Naive B cell (primary cell): ENCODE measurements around the gene ADAMTSL3. TPM values are rescaled to one million over a fixed set of nuclear protein-coding genes. Genes with fewer than 3 reads are reported as not detected.

Source experiments
- ATAC-seq, 2 donors: fragments of 150-1000 bp; cut with Tn5 transposase; 2 replicates each; pipeline ENCODE4 v1.10.0; 2021; ENCODE audit warnings: low read depth in 2 of 2, mild to moderate bottlenecking in 2 of 2, moderate library complexity in 2 of 2
- DNase-seq: peaks from one replicate; pipeline ENCODE4 v3.0.0; 2022
- H3K27ac Mint-ChIP-seq, 6 donors: one replicate each; pipeline ENCODE4 v1.8.0; 2020 to 2022; ENCODE audit warnings: mild to moderate bottlenecking in 6 of 6, mixed read lengths in 6 of 6, moderate library complexity in 5 of 6, inconsistent platforms in 2 of 6
- H3K27me3 Mint-ChIP-seq, 3 donors: one replicate each; pipeline ENCODE4 v1.8.0; 2021 to 2022; ENCODE audit warnings: mixed read lengths in 3 of 3, mild to moderate bottlenecking in 1 of 3
- H3K36me3 Mint-ChIP-seq, 2 donors: one replicate each; pipeline ENCODE4 v1.8.0; 2020 to 2022; ENCODE audit warnings: mixed read lengths in 2 of 2, inconsistent platforms in 1 of 2, mild to moderate bottlenecking in 1 of 2
- H3K4me1 Mint-ChIP-seq, 3 donors: one replicate each; pipeline ENCODE4 v1.8.0; 2020 to 2022; ENCODE audit warnings: mixed read lengths in 3 of 3, inconsistent platforms in 1 of 3, mild to moderate bottlenecking in 1 of 3, moderate library complexity in 1 of 3
- H3K4me3 Mint-ChIP-seq, 8 donors: one replicate each; pipeline ENCODE4 v1.8.0; 2020 to 2022; ENCODE audit warnings: mild to moderate bottlenecking in 8 of 8, mixed read lengths in 8 of 8, moderate library complexity in 8 of 8, inconsistent platforms in 2 of 8
- H3K9me3 Mint-ChIP-seq, 7 donors: one replicate each; pipeline ENCODE4 v1.8.0; 2020 to 2022; ENCODE audit warnings: mixed read lengths in 7 of 7, mild to moderate bottlenecking in 5 of 7, inconsistent platforms in 2 of 7, moderate library complexity in 1 of 7
- polyA plus RNA-seq, 6 donors: library from polyadenylated mRNA; unstranded; fragments of 300-500 nt; fragmentation: Illumina TruSeq; gene quantifications; one replicate each; pipeline ENCODE4 v1.2.3, GENCODE V29; 2021; ENCODE audit warnings: low read depth in 6 of 6

ADAMTSL3 gene
- polyA plus RNA-seq, 6 donors from 2014 or later = not detected

GRCh38 chr15:83631534-83631933, 22.4 kb upstream of the ADAMTSL3 start:
- no peak overlapping the region for H3K27ac Mint-ChIP-seq
- H3K4me1 Mint-ChIP-seq = no peaks in the 10 kb centered on the region
- peaks cover 0 to 13% (median under 1%) of the 10 kb centered on the region in 3 donors for H3K27me3 Mint-ChIP-seq
- DNase-seq (no peak), ATAC-seq (no peak)
- peaks cover 2 to 26% (median 4%) of the 10 kb centered on the region in 7 donors for H3K9me3 Mint-ChIP-seq
- H3K36me3 Mint-ChIP-seq = peaks cover 0 to 9% of the 10 kb centered on the region in 2 donors
- no peak overlapping the region for H3K4me3 Mint-ChIP-seq

GRCh38 chr15:83643201-83643600, 10.7 kb upstream of the ADAMTSL3 start:
- Mint-ChIP-seq H3K36me3 (peaks cover 0 to 9% of the 10 kb centered on the region in 2 donors), H3K27me3 (peaks cover 0 to 10% (median 0%) of the 10 kb centered on the region in 3 donors), H3K27ac (peak overlapping the region in 1 of 6 donors; percentile 21), H3K9me3 (peaks cover 13 to 44% (median 17%) of the 10 kb centered on the region in 7 donors), H3K4me1 (no peaks in the 10 kb centered on the region), H3K4me3 (no peak overlapping the region)
- ATAC-seq (no peak), DNase-seq (no peak)

- Mint-ChIP-seq H3K27ac (no peak overlapping the region), H3K27me3 (peaks cover 0 to 5% (median 0%) of the 10 kb centered on the region in 3 donors), H3K4me3 (no peak overlapping the region), H3K4me1 (no peaks in the 10 kb centered on the region), H3K9me3 (peaks cover 10 to 40% (median 14%) of the 10 kb centered on the region in 7 donors), H3K36me3 (peaks cover 0 to 9% of the 10 kb centered on the region in 2 donors)
- ATAC-seq (no peak), DNase-seq (no peak)
These were observed 9.5 kb upstream of the ADAMTSL3 start for GRCh38 chr15:83644439-83644838.

- peaks cover 14 to 44% (median 17%) of the 10 kb centered on the region in 3 donors for H3K27me3 Mint-ChIP-seq
These were observed 3.1 kb upstream of the ADAMTSL3 start for GRCh38 chr15:83650831-83651230.

GRCh38 chr15:83651541-83651940, 2.4 kb upstream of the ADAMTSL3 start:
- Mint-ChIP-seq H3K9me3 (peaks cover 0 to 5% (median 0%) of the 10 kb centered on the region in 7 donors), H3K4me1 (peaks cover 0 to 3% (median 0%) of the 10 kb centered on the region in 3 donors), H3K27me3 (peaks cover 21 to 51% (median 23%) of the 10 kb centered on the region in 3 donors), H3K27ac (no peak overlapping the region), H3K36me3 (no peaks in the 10 kb centered on the region), H3K4me3 (no peak overlapping the region)
- ATAC-seq = no peak
- no peak for DNase-seq

More at GRCh38 chr15:83650831-83651230, 3.1 kb upstream of the ADAMTSL3 start:
- H3K36me3 Mint-ChIP-seq = no peaks in the 10 kb centered on the region
- H3K4me3 Mint-ChIP-seq = no peak overlapping the region
- DNase-seq (no peak), ATAC-seq (no peak)
- H3K4me1 Mint-ChIP-seq = peaks cover 0 to 3% (median 0%) of the 10 kb centered on the region in 3 donors
- H3K27ac Mint-ChIP-seq = no peak overlapping the region
- H3K9me3 Mint-ChIP-seq = peaks cover 0 to 5% (median 0%) of the 10 kb centered on the region in 7 donors

- peak overlapping the region in 1 of 8 donors; percentile 42 for H3K4me3 Mint-ChIP-seq
- peaks cover 24 to 53% (median 33%) of the 10 kb centered on the region in 3 donors for H3K27me3 Mint-ChIP-seq
- H3K27ac Mint-ChIP-seq = no peak overlapping the region
- DNase-seq = no peak
- H3K36me3 Mint-ChIP-seq = no peaks in the 10 kb centered on the region
- H3K4me1 Mint-ChIP-seq = peaks cover 0 to 3% (median 0%) of the 10 kb centered on the region in 3 donors
- peaks cover 0 to 5% (median 0%) of the 10 kb centered on the region in 7 donors for H3K9me3 Mint-ChIP-seq
- no peak for ATAC-seq
These were observed 1.2 kb upstream of the ADAMTSL3 start for GRCh38 chr15:83652626-83653204.

- H3K4me1 Mint-ChIP-seq = peaks cover 0 to 3% (median 0%) of the 10 kb centered on the region in 3 donors
- no peak overlapping the region for H3K27ac Mint-ChIP-seq
- H3K4me3 Mint-ChIP-seq = no peak overlapping the region
- H3K36me3 Mint-ChIP-seq = no peaks in the 10 kb centered on the region
- peaks cover 24 to 53% (median 33%) of the 10 kb centered on the region in 3 donors for H3K27me3 Mint-ChIP-seq
- H3K9me3 Mint-ChIP-seq = peaks cover 0 to 5% (median 0%) of the 10 kb centered on the region in 7 donors
- DNase-seq (no peak), ATAC-seq (no peak)
These were observed 660 bp upstream of the ADAMTSL3 start for GRCh38 chr15:83653288-83653638.

- no peak for DNase-seq
- Mint-ChIP-seq H3K27me3 (peaks cover 24 to 53% (median 33%) of the 10 kb centered on the region in 3 donors), H3K36me3 (no peaks in the 10 kb centered on the region), H3K4me3 (no peak overlapping the region), H3K4me1 (peaks cover 0 to 3% (median 0%) of the 10 kb centered on the region in 3 donors), H3K27ac (no peak overlapping the region), H3K9me3 (peaks cover 0 to 8% (median 0%) of the 10 kb centered on the region in 7 donors)
- ATAC-seq = no peak
These were observed 685 bp downstream of the ADAMTSL3 start for GRCh38 chr15:83654379-83655236.

- Mint-ChIP-seq H3K4me1 (peaks cover 0 to 3% (median 0%) of the 10 kb centered on the region in 3 donors), H3K27ac (no peak overlapping the region), H3K9me3 (peaks cover 0 to 8% (median 0%) of the 10 kb centered on the region in 7 donors), H3K4me3 (no peak overlapping the region), H3K36me3 (no peaks in the 10 kb centered on the region), H3K27me3 (peaks cover 24 to 48% (median 33%) of the 10 kb centered on the region in 3 donors)
- ATAC-seq (no peak), DNase-seq (no peak)
These were observed 1.3 kb downstream of the ADAMTSL3 start for GRCh38 chr15:83655237-83655616.

GRCh38 chr15:83656192-83656591, 2.3 kb downstream of the ADAMTSL3 start:
- Mint-ChIP-seq H3K27me3 (peaks cover 24 to 46% (median 33%) of the 10 kb centered on the region in 3 donors), H3K36me3 (no peaks in the 10 kb centered on the region), H3K27ac (no peak overlapping the region), H3K4me1 (peaks cover 0 to 3% (median 0%) of the 10 kb centered on the region in 3 donors), H3K9me3 (peaks cover 0 to 8% (median 0%) of the 10 kb centered on the region in 7 donors), H3K4me3 (no peak overlapping the region)
- no peak for DNase-seq
- no peak for ATAC-seq

- ATAC-seq (no peak), DNase-seq (no peak)
- Mint-ChIP-seq H3K4me3 (no peak overlapping the region), H3K36me3 (no peaks in the 10 kb centered on the region), H3K27me3 (peaks cover 24 to 39% (median 28%) of the 10 kb centered on the region in 3 donors), H3K4me1 (peaks cover 0 to 3% (median 0%) of the 10 kb centered on the region in 3 donors), H3K9me3 (peaks cover 0 to 8% (median 0%) of the 10 kb centered on the region in 7 donors), H3K27ac (no peak overlapping the region)
These were observed 3.1 kb downstream of the ADAMTSL3 start for GRCh38 chr15:83656943-83657528.

- no peak for ATAC-seq
These were observed 3.6 kb downstream of the ADAMTSL3 start for GRCh38 chr15:83657549-83657948.

More at GRCh38 chr15:83657549-83657948, 3.6 kb downstream of the ADAMTSL3 start:
- Mint-ChIP-seq H3K36me3 (no peaks in the 10 kb centered on the region), H3K4me3 (no peak overlapping the region), H3K27me3 (peaks cover 18 to 34% (median 23%) of the 10 kb centered on the region in 3 donors), H3K27ac (no peak overlapping the region), H3K4me1 (peaks cover 0 to 3% (median 0%) of the 10 kb centered on the region in 3 donors), H3K9me3 (peaks cover 0 to 8% (median 0%) of the 10 kb centered on the region in 7 donors)
- DNase-seq = no peak
